Measurements from ENCODE around the gene OVAAL. TPM values are rescaled to one million over a fixed set of nuclear protein-coding genes. Genes with fewer than 3 reads are reported as not detected.

The OVAAL gene
- total and polyA plus RNA-seq, 2 donors (not counting 1 experiment from before 2014, with no cell fraction given), result not detected

DNA sequence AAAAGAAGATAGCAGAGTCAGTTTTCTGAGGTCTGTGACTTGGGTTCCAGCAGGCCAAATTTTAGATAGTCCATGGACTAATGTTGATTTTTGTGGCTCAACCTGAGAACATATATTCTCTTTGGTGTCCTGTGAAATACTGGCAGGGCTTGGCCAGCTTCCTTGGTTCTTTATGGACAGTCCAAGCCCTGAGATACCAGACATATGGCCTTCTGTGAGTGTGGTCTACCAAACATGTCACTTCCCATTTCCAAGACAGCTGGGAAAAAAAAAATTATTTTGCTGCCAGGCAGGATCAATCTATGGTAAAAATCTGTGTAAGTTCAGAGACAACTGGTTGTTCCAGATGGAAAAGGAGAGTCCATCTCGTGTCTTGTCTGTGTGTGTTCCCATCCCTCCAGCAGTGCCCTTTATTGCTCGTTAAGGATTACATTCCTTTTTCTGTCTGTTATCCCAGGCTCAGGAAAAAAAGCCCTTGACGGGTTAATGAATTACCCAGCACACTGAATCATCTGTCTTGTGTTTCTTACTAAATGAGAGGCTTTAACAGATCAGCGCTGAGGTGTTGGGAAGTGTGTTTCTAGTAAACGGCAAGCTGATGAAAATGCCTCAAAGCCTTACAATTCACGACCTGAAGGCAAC, 39.7 kb downstream of the OVAAL start:
- peak in 1 of 2 donors; percentile 44 for DNase-seq (ENCODE audit: low read depth in 2 of 2)
- Histone ChIP-seq H4K20me1 (ENCODE audit: control insufficient read depth, extremely low read depth, insufficient read depth, low read length) (no peaks in the 10 kb centered on the region), H3K27me3 (ENCODE audit: control insufficient read depth, insufficient read depth, low read length) (no peaks in the 10 kb centered on the region), H3K9ac (ENCODE audit: insufficient read depth, low read length) (no peak overlapping the region), H3K4me3 (replicated peaks in 1 of 4; ENCODE audit: control extremely low read depth in 1 of 4, insufficient read depth in 1 of 4, low read depth in 3 of 4, low read length in 4 of 4) (no peak overlapping the region), H2AFZ (ENCODE audit: low read length) (no peak overlapping the region), H3K27ac (ENCODE audit: insufficient read depth, low read length) (no peak overlapping the region), H3K4me1 (ENCODE audit: control insufficient read depth, extremely low read depth, insufficient read depth, low read length) (no peaks in the 10 kb centered on the region), H3K9me3 (ENCODE audit: control insufficient read depth, insufficient read depth, low read depth, low read length) (no peaks in the 10 kb centered on the region), H3K4me2 (ENCODE audit: extremely low read depth, insufficient read depth, low read length) (no peak overlapping the region), H3K79me2 (ENCODE audit: control insufficient read depth, insufficient read depth, low read length) (no peaks in the 10 kb centered on the region), H3K36me3 (ENCODE audit: control insufficient read depth, insufficient read depth, low read length) (no peaks in the 10 kb centered on the region)
- TF ChIP-seq EZH2 (IDR thresholded peaks at IDR 0.05; ENCODE audit: low read length, missing control alignments), result no peak
- no peak for TF ChIP-seq CTCF (conservative IDR thresholded peaks at IDR 0.05 in 1 of 2, IDR thresholded peaks at IDR 0.05 in 1 of 2; ENCODE audit: low read depth in 1 of 2, low read length in 2 of 2)

DNA sequence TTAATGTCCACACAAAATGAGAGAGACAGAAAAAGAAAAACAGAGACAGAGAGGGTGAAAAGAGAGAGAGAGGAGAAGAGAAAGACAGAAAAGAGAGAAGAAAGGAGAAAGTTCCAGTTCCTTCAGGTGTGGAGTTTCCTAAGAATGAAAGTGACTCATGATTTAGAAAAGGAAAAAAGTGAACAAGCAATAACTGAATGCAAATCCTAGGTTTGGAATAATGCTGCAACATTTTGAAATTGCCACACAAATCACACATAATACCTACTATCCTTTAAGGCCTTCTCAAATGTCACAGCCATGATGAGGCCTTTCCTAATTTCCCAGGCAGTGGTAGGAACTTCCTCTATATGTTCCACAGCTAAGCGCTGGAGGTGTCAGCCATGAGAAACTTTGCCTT, 41.6 kb downstream of the OVAAL start:
- Histone ChIP-seq H3K79me2 (ENCODE audit: control insufficient read depth, insufficient read depth, low read length) (no peaks in the 10 kb centered on the region), H3K9me3 (ENCODE audit: control insufficient read depth, insufficient read depth, low read depth, low read length) (no peaks in the 10 kb centered on the region), H3K27me3 (ENCODE audit: control insufficient read depth, insufficient read depth, low read length) (no peaks in the 10 kb centered on the region), H3K36me3 (ENCODE audit: control insufficient read depth, insufficient read depth, low read length) (no peaks in the 10 kb centered on the region), H3K4me1 (ENCODE audit: control insufficient read depth, extremely low read depth, insufficient read depth, low read length) (no peaks in the 10 kb centered on the region), H4K20me1 (ENCODE audit: control insufficient read depth, extremely low read depth, insufficient read depth, low read length) (no peaks in the 10 kb centered on the region), H3K9ac (ENCODE audit: insufficient read depth, low read length) (no peak overlapping the region), H3K4me2 (ENCODE audit: extremely low read depth, insufficient read depth, low read length) (no peak overlapping the region), H2AFZ (ENCODE audit: low read length) (no peak overlapping the region), H3K27ac (ENCODE audit: insufficient read depth, low read length) (no peak overlapping the region), H3K4me3 (replicated peaks in 1 of 4; ENCODE audit: control extremely low read depth in 1 of 4, insufficient read depth in 1 of 4, low read depth in 3 of 4, low read length in 4 of 4) (no peak overlapping the region)
- no peak for TF ChIP-seq CTCF (conservative IDR thresholded peaks at IDR 0.05 in 1 of 2, IDR thresholded peaks at IDR 0.05 in 1 of 2; ENCODE audit: low read depth in 1 of 2, low read length in 2 of 2)
- DNase-seq (ENCODE audit: low read depth in 2 of 2), result no peak

DNA sequence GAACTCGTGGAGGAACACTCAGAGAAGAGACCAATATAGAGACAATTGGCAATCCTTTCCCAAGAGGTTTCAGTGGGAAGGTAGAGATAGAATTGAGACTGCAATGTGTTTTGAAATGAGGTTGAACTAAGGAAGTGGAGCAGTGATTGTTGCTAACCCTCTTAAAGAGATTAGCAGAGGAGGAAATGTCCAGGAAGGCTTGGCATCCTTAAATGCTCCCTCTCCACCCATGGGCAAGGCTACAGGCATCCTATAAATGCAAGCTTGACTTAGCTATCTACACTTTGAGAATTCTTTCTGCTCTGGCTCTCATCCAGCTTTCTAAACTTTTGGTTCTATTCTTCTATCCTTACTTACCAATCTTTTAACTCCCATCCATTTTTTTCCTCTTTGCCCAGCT, 42.7 kb downstream of the OVAAL start:
- Histone ChIP-seq H4K20me1 (ENCODE audit: control insufficient read depth, extremely low read depth, insufficient read depth, low read length) (no peaks in the 10 kb centered on the region), H3K9me3 (ENCODE audit: control insufficient read depth, insufficient read depth, low read depth, low read length) (no peaks in the 10 kb centered on the region), H3K4me2 (ENCODE audit: extremely low read depth, insufficient read depth, low read length) (no peak overlapping the region), H3K4me3 (replicated peaks in 1 of 4; ENCODE audit: control extremely low read depth in 1 of 4, insufficient read depth in 1 of 4, low read depth in 3 of 4, low read length in 4 of 4) (no peak overlapping the region), H3K4me1 (ENCODE audit: control insufficient read depth, extremely low read depth, insufficient read depth, low read length) (no peaks in the 10 kb centered on the region), H3K27me3 (ENCODE audit: control insufficient read depth, insufficient read depth, low read length) (no peaks in the 10 kb centered on the region), H3K36me3 (ENCODE audit: control insufficient read depth, insufficient read depth, low read length) (no peaks in the 10 kb centered on the region), H3K9ac (ENCODE audit: insufficient read depth, low read length) (no peak overlapping the region), H3K27ac (ENCODE audit: insufficient read depth, low read length) (no peak overlapping the region), H3K79me2 (ENCODE audit: control insufficient read depth, insufficient read depth, low read length) (no peaks in the 10 kb centered on the region), H2AFZ (ENCODE audit: low read length) (no peak overlapping the region)
- DNase-seq (ENCODE audit: low read depth in 2 of 2), result no peak
- no peak for TF ChIP-seq EZH2 (IDR thresholded peaks at IDR 0.05; ENCODE audit: low read length, missing control alignments)
- no peak for TF ChIP-seq CTCF (conservative IDR thresholded peaks at IDR 0.05 in 1 of 2, IDR thresholded peaks at IDR 0.05 in 1 of 2; ENCODE audit: low read depth in 1 of 2, low read length in 2 of 2)

Data from fibroblast of lung (primary cell).